HepG2 (cell line): ENCODE results near the gene SH3D19. TPM values are rescaled to one million over a fixed set of nuclear protein-coding genes. Genes with fewer than 3 reads are reported as not detected.

Source experiments
- FOSL2 ChIP-seq: sonication (generic); formaldehyde crosslinking; IDR thresholded peaks from 2 replicates; pipeline ENCODE4 v1.4.0; 2020; ENCODE audit warnings: missing genetic modification reagents
- IRF2 ChIP-seq: IDR thresholded peaks from 2 replicates; pipeline ENCODE4 v1.6.1; 2018; ENCODE audit warnings: missing genetic modification reagents, missing compliant biosample characterization
- MAF1 ChIP-seq: sonication (generic); formaldehyde crosslinking; IDR thresholded peaks from 2 replicates; pipeline ENCODE4 v1.5.0; 2020; ENCODE audit warnings: missing genetic modification reagents, borderline replicate concordance
- MIXL1 ChIP-seq: IDR thresholded peaks from 2 replicates; pipeline ENCODE4 v1.6.1; 2016
- PPARG ChIP-seq: conservative IDR thresholded peaks from 2 replicates; pipeline ENCODE4 v1.6.1; 2016; ENCODE audit warnings: missing biosample characterization, missing genetic modification reagents
- RCOR2 ChIP-seq: IDR thresholded peaks from 2 replicates; pipeline ENCODE4 v1.6.1; 2016; ENCODE audit warnings: missing biosample characterization, missing genetic modification reagents
- SP140L ChIP-seq: sonication (generic); formaldehyde crosslinking; IDR thresholded peaks from 2 replicates; pipeline ENCODE4 v1.4.0; 2020; ENCODE audit warnings: missing genetic modification reagents, borderline replicate concordance
- SP2 ChIP-seq: sonication (generic); formaldehyde crosslinking; IDR thresholded peaks from 2 replicates; pipeline ENCODE4 v1.5.1; 2020; ENCODE audit warnings: mild to moderate bottlenecking, missing genetic modification reagents
- TAF15 ChIP-seq: fragments of 200-400 bp; formaldehyde crosslinking; IDR thresholded peaks from one replicate; pipeline ENCODE4 v1.6.1; 2018; ENCODE audit warnings: mild to moderate bottlenecking, low read depth, low read length; ENCODE audit not compliant: poor library complexity, severe bottlenecking
- WIZ ChIP-seq: sonication (generic); formaldehyde crosslinking; IDR thresholded peaks from 2 replicates; pipeline ENCODE4 v1.5.1; 2020; ENCODE audit warnings: mild to moderate bottlenecking, missing genetic modification reagents
- ZMYM3 ChIP-seq: sonication (generic); formaldehyde crosslinking; IDR thresholded peaks from 2 replicates; pipeline ENCODE4 v1.5.1; 2020; ENCODE audit warnings: mild to moderate bottlenecking, missing genetic modification reagents
- ZNF230 ChIP-seq: sonication (generic); formaldehyde crosslinking; IDR thresholded peaks from 2 replicates; pipeline ENCODE4 v1.4.0; 2020; ENCODE audit warnings: mild to moderate bottlenecking, missing genetic modification reagents
- ZNF333 ChIP-seq: sonication (generic); formaldehyde crosslinking; IDR thresholded peaks from 2 replicates; pipeline ENCODE4 v1.4.0; 2020; ENCODE audit warnings: mild to moderate bottlenecking, missing genetic modification reagents, borderline replicate concordance
- ZNF841 ChIP-seq: sonication (generic); formaldehyde crosslinking; IDR thresholded peaks from 2 replicates; pipeline ENCODE4 v1.8.1; 2023; ENCODE audit warnings: missing genetic modification reagents, borderline replicate concordance
- polyA plus RNA-seq, 8 experiments: library from polyadenylated mRNA; depleted of rRNA in 3 of 8; stranded (reverse) in 7 of 8; unstranded in 1 of 8; fragments of >200 nt; fragmentation: Illumina TruSeq in 4 of 8; extraction: Trizol in 4 of 8; gene quantifications; 2 replicates each; pipeline versions ENCODE4 v1.2.1 to v1.2.3, GENCODE V29; 2011 to 2016; ENCODE audit warnings: low read depth in 4 of 8, missing spikeins in 1 of 8, mixed read lengths in 1 of 8; ENCODE audit not compliant: insufficient read depth in 1 of 8
- total RNA-seq, 5 experiments: library from RNA; depleted of rRNA; stranded (reverse); fragments of >200 nt; fragmentation: Illumina TruSeq; extraction: Trizol; gene quantifications; 2 replicates each; pipeline ENCODE4 v1.2.3, GENCODE V29; 2016; ENCODE audit warnings: low read depth in 1 of 5
- TF ChIP-seq, protein P1 (sequence below): IDR thresholded peaks from 2 replicates; pipeline ENCODE4 v1.6.1; 2012; ENCODE audit warnings: low read length, improper control_type of control experiment
- TF ChIP-seq, protein P2 (sequence below): sonication (generic); formaldehyde crosslinking; IDR thresholded peaks from 2 replicates; pipeline ENCODE4 v1.5.1; 2020; ENCODE audit warnings: mild to moderate bottlenecking, missing genetic modification reagents, borderline replicate concordance
- TF ChIP-seq, protein P3 (sequence below): sonication (generic); formaldehyde crosslinking; IDR thresholded peaks from 2 replicates; pipeline ENCODE4 v1.4.0; 2020; ENCODE audit warnings: missing genetic modification reagents, borderline replicate concordance

Gene SH3D19
- total and polyA plus RNA-seq, 2 of the 13 experiments (the other 11 are each of a cell fraction or from before 2014, with no cell fraction given), result 31.2 to 38.0 TPM

DNA sequence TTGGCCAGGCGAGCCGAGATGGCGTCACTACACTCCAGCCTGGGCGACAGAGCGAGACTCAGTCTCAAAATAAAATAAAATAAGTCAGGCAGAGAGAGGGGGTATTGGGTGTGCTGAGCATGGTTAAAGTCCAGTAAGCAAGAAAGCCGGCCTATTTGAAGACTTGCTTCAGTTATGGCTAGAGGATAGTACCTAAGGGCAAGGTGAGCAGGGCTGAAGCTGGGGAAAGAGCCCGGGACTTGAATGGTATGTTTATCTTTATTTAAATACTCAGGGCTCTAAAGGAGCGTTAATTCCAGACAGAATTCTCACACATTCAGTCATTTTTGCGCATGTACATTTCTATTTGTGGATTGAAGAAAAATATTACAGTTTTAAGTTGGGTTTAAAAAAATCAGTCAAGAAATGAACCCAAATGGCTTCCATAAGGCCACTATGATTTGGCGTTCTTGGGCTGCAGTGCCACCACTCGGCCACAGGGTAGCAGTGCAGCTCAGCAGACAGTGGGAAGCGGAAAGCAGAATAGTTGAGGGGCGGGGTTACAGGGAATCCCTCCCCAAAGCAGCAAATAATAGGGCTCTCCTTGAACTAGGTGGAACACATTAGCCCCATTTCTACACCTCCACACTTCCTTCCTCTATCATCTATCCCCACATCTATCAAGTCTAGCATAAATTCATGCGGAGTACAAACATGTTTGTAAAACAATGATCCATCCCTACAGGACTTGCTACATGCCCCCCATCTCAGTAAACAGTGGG is 37.2 kb upstream of the SH3D19 start (continued):
- TF ChIP-seq, protein P1, sequence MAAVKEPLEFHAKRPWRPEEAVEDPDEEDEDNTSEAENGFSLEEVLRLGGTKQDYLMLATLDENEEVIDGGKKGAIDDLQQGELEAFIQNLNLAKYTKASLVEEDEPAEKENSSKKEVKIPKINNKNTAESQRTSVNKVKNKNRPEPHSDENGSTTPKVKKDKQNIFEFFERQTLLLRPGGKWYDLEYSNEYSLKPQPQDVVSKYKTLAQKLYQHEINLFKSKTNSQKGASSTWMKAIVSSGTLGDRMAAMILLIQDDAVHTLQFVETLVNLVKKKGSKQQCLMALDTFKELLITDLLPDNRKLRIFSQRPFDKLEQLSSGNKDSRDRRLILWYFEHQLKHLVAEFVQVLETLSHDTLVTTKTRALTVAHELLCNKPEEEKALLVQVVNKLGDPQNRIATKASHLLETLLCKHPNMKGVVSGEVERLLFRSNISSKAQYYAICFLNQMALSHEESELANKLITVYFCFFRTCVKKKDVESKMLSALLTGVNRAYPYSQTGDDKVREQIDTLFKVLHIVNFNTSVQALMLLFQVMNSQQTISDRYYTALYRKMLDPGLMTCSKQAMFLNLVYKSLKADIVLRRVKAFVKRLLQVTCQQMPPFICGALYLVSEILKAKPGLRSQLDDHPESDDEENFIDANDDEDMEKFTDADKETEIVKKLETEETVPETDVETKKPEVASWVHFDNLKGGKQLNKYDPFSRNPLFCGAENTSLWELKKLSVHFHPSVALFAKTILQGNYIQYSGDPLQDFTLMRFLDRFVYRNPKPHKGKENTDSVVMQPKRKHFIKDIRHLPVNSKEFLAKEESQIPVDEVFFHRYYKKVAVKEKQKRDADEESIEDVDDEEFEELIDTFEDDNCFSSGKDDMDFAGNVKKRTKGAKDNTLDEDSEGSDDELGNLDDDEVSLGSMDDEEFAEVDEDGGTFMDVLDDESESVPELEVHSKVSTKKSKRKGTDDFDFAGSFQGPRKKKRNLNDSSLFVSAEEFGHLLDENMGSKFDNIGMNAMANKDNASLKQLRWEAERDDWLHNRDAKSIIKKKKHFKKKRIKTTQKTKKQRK, result no peak
- TF ChIP-seq TAF15 (no peak), PPARG (CRISPR knock-in tag) (no peak), MAF1 (CRISPR knock-in tag) (no peak), IRF2 (CRISPR knock-in tag) (peak; percentile 51; the same call in 1 of the 2 replicates), ZNF230 (no peak), SP140L (no peak), FOSL2 (CRISPR knock-in tag) (peak; percentile 28; the same call in 1 of the 2 replicates), ZMYM3 (CRISPR knock-in tag) (no peak), SP2 (CRISPR knock-in tag) (no peak), MIXL1 (CRISPR knock-in tag) (peak; percentile 70; the same call in 1 of the 2 replicates), RCOR2 (CRISPR knock-in tag) (no peak), ZNF841 (CRISPR knock-in tag) (no peak), ZNF333 (CRISPR knock-in tag) (no peak), WIZ (no peak)
- TF ChIP-seq, protein P2, sequence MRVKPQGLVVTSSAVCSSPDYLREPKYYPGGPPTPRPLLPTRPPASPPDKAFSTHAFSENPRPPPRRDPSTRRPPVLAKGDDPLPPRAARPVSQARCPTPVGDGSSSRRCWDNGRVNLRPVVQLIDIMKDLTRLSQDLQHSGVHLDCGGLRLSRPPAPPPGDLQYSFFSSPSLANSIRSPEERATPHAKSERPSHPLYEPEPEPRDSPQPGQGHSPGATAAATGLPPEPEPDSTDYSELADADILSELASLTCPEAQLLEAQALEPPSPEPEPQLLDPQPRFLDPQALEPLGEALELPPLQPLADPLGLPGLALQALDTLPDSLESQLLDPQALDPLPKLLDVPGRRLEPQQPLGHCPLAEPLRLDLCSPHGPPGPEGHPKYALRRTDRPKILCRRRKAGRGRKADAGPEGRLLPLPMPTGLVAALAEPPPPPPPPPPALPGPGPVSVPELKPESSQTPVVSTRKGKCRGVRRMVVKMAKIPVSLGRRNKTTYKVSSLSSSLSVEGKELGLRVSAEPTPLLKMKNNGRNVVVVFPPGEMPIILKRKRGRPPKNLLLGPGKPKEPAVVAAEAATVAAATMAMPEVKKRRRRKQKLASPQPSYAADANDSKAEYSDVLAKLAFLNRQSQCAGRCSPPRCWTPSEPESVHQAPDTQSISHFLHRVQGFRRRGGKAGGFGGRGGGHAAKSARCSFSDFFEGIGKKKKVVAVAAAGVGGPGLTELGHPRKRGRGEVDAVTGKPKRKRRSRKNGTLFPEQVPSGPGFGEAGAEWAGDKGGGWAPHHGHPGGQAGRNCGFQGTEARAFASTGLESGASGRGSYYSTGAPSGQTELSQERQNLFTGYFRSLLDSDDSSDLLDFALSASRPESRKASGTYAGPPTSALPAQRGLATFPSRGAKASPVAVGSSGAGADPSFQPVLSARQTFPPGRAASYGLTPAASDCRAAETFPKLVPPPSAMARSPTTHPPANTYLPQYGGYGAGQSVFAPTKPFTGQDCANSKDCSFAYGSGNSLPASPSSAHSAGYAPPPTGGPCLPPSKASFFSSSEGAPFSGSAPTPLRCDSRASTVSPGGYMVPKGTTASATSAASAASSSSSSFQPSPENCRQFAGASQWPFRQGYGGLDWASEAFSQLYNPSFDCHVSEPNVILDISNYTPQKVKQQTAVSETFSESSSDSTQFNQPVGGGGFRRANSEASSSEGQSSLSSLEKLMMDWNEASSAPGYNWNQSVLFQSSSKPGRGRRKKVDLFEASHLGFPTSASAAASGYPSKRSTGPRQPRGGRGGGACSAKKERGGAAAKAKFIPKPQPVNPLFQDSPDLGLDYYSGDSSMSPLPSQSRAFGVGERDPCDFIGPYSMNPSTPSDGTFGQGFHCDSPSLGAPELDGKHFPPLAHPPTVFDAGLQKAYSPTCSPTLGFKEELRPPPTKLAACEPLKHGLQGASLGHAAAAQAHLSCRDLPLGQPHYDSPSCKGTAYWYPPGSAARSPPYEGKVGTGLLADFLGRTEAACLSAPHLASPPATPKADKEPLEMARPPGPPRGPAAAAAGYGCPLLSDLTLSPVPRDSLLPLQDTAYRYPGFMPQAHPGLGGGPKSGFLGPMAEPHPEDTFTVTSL (CRISPR knock-in tag), result no peak; the same call in 1 of the 2 replicates
- TF ChIP-seq, protein P3, sequence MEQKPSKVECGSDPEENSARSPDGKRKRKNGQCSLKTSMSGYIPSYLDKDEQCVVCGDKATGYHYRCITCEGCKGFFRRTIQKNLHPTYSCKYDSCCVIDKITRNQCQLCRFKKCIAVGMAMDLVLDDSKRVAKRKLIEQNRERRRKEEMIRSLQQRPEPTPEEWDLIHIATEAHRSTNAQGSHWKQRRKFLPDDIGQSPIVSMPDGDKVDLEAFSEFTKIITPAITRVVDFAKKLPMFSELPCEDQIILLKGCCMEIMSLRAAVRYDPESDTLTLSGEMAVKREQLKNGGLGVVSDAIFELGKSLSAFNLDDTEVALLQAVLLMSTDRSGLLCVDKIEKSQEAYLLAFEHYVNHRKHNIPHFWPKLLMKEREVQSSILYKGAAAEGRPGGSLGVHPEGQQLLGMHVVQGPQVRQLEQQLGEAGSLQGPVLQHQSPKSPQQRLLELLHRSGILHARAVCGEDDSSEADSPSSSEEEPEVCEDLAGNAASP (CRISPR knock-in tag), result 0 out of 2 replicates have a peak, but pooled peaks have one; percentile 22
